Astrocyte (in vitro differentiated cells and primary cell): ENCODE data around the gene RD3L. TPM values are rescaled to one million over a fixed set of nuclear protein-coding genes. Genes with fewer than 3 reads are reported as not detected.

ENCODE experiments used
- DNase-seq: peaks from one replicate; pipeline ENCODE4 v3.0.0-alpha.2; 2010; ENCODE audit warnings: low read depth
- FAIRE-seq: peaks from 2 replicates; lab custom pipeline; 2011; peaks lifted over from hg19 to GRCh38; lab: Jason Lieb, UNC
- H2AFZ ChIP-seq: 2 replicates; pipeline ENCODE4 v1.6.0; 2012; ENCODE audit warnings: low read depth, low read length, inconsistent platforms
- H3K27ac ChIP-seq: 2 replicates; pipeline ENCODE4 v1.5.1; 2011; ENCODE audit warnings: low read depth, low read length, inconsistent platforms
- H3K27me3 ChIP-seq: 2 replicates; pipeline ENCODE4 v1.6.0; 2011; ENCODE audit warnings: low read length, inconsistent platforms; ENCODE audit not compliant: insufficient read depth
- H3K36me3 ChIP-seq: 2 replicates; pipeline ENCODE4 v1.5.1; 2011; ENCODE audit warnings: low read length, inconsistent platforms; ENCODE audit not compliant: insufficient read depth
- H3K4me1 ChIP-seq: 2 replicates; pipeline ENCODE4 v1.5.1; 2011; ENCODE audit warnings: low read length, inconsistent platforms; ENCODE audit not compliant: insufficient read depth
- H3K4me2 ChIP-seq: 2 replicates; pipeline ENCODE4 v1.6.0; 2012; ENCODE audit warnings: low read length, inconsistent platforms
- H3K4me3 ChIP-seq: 2 replicates; pipeline ENCODE4 v1.5.1; 2011; ENCODE audit warnings: low read depth, mild to moderate bottlenecking, low read length, inconsistent platforms; ENCODE audit not compliant: insufficient read depth
- H3K79me2 ChIP-seq: 2 replicates; pipeline ENCODE4 v1.6.0; 2012; ENCODE audit warnings: mild to moderate bottlenecking, low read length, inconsistent platforms; ENCODE audit not compliant: insufficient read depth
- H3K9ac ChIP-seq: 2 replicates; pipeline ENCODE4 v1.6.0; 2012; ENCODE audit warnings: mild to moderate bottlenecking, low read length, inconsistent platforms
- H3K9me3 ChIP-seq: 2 replicates; pipeline ENCODE4 v1.5.1; 2012; ENCODE audit warnings: low read depth, mild to moderate bottlenecking, low read length, inconsistent platforms; ENCODE audit not compliant: insufficient read depth
- H4K20me1 ChIP-seq: 2 replicates; pipeline ENCODE4 v1.6.0; 2012; ENCODE audit warnings: low read length, inconsistent platforms; ENCODE audit not compliant: insufficient read depth
- H3K27ac Mint-ChIP-seq: one replicate; pipeline ENCODE4 v1.8.0; 2021; ENCODE audit warnings: mild to moderate bottlenecking, mixed read lengths; ENCODE audit not compliant: unreplicated experiment
- H3K27me3 Mint-ChIP-seq: one replicate; pipeline ENCODE4 v1.8.0; 2021; ENCODE audit warnings: low read depth, mixed read lengths; ENCODE audit not compliant: unreplicated experiment
- H3K36me3 Mint-ChIP-seq: one replicate; pipeline ENCODE4 v1.8.0; 2021; ENCODE audit warnings: low read depth, mixed read lengths; ENCODE audit not compliant: unreplicated experiment
- H3K4me1 Mint-ChIP-seq: one replicate; pipeline ENCODE4 v1.8.0; 2021; ENCODE audit warnings: low read depth, mixed read lengths; ENCODE audit not compliant: unreplicated experiment
- H3K4me3 Mint-ChIP-seq: one replicate; pipeline ENCODE4 v1.8.0; 2021; ENCODE audit warnings: mild to moderate bottlenecking, moderate library complexity, mixed read lengths; ENCODE audit not compliant: unreplicated experiment
- H3K9me3 Mint-ChIP-seq: one replicate; pipeline ENCODE4 v1.8.0; 2021; ENCODE audit warnings: mild to moderate bottlenecking, mixed read lengths; ENCODE audit not compliant: unreplicated experiment
- EZH2 ChIP-seq: IDR thresholded peaks from 2 replicates; pipeline ENCODE4 v1.6.1; 2012; ENCODE audit warnings: mild to moderate bottlenecking, low read length, inconsistent platforms; ENCODE audit not compliant: insufficient read depth
- total RNA-seq: library from RNA; stranded (reverse); gene quantifications from 2 replicates; pipeline ENCODE4 v1.2.1, GENCODE V29; 2021
- TF ChIP-seq, protein P1 (sequence below): IDR thresholded peaks from 2 replicates; pipeline ENCODE4 v1.5.1; 2011; ENCODE audit warnings: low read depth, mild to moderate bottlenecking, inconsistent platforms, low read length, moderate library complexity; ENCODE audit not compliant: insufficient read depth

The RD3L gene
- total RNA-seq, 1 donor from 2014 or later, result not detected

DNA sequence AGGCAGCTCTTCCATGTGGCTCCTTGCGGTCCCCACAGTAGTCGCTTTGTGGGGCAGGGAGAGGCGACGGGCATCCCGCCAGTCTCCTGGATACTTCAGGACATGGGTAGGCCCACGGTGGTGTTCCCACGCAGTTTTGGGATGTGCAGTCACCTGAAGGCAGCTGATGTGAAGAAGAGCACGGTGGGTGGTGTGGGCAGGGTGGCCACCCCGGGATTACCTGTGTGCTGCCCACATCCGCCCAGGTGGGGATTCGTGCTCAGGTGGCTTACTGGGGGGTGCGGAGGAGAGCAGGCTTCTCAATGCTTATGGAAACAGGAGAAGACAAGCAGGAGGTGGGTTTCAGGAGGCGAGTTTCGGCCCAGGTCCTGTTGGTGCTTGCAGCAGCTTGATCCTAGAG, 42.5 kb downstream of the RD3L start:
- no peaks in the 10 kb centered on the region for H3K79me2 ChIP-seq

DNA sequence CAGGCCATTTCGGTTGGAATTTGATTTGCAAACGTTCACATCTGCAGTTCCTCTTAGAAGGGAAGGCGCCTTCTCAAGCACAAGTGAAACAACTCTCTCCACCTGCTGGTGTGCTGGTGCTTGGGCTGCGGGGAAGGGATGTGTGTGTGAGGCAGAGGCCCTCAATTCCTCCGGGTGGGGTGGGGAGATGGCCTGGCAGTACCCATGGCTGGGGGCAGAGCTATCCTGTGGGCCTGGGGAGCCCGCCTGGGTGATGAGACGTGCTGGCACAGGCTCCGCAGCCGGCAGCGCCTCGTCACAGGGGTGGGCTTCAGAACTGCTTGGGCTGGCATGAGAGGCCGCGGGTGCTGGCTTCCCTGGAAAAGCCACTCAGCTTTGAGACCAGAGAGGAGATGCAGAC, 43.0 kb downstream of the RD3L start:
- TF ChIP-seq EZH2, result no peak
- TF ChIP-seq, protein P1, sequence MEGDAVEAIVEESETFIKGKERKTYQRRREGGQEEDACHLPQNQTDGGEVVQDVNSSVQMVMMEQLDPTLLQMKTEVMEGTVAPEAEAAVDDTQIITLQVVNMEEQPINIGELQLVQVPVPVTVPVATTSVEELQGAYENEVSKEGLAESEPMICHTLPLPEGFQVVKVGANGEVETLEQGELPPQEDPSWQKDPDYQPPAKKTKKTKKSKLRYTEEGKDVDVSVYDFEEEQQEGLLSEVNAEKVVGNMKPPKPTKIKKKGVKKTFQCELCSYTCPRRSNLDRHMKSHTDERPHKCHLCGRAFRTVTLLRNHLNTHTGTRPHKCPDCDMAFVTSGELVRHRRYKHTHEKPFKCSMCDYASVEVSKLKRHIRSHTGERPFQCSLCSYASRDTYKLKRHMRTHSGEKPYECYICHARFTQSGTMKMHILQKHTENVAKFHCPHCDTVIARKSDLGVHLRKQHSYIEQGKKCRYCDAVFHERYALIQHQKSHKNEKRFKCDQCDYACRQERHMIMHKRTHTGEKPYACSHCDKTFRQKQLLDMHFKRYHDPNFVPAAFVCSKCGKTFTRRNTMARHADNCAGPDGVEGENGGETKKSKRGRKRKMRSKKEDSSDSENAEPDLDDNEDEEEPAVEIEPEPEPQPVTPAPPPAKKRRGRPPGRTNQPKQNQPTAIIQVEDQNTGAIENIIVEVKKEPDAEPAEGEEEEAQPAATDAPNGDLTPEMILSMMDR, result no peak
- Mint-ChIP-seq H3K9me3 (peaks cover 7% of the 10 kb centered on the region), H3K27me3 (peaks cover 22% of the 10 kb centered on the region), H3K27ac (no peak overlapping the region), H3K36me3 (peaks cover 11% of the 10 kb centered on the region), H3K4me1 (no peaks in the 10 kb centered on the region), H3K4me3 (no peak overlapping the region)
- Histone ChIP-seq H3K9me3 (peaks cover 5% of the 10 kb centered on the region), H2AFZ (no peak overlapping the region), H3K4me2 (no peak overlapping the region), H4K20me1 (no peaks in the 10 kb centered on the region), H3K9ac (no peak overlapping the region), H3K27ac (no peak overlapping the region), H3K79me2 (no peaks in the 10 kb centered on the region), H3K36me3 (no peaks in the 10 kb centered on the region), H3K4me3 (no peak overlapping the region), H3K4me1 (no peaks in the 10 kb centered on the region), H3K27me3 (no peaks in the 10 kb centered on the region)
- DNase-seq (no peak), FAIRE-seq (no peak)

More for the DNA sequence above, 42.5 kb downstream of the RD3L start:
- TF ChIP-seq EZH2, result no peak
- no peak overlapping the region for H3K4me2 ChIP-seq
- DNase-seq (no peak), FAIRE-seq (no peak)
- no peak overlapping the region for H3K4me3 ChIP-seq
- H3K9ac ChIP-seq, result no peak overlapping the region
- H3K27me3 ChIP-seq, result no peaks in the 10 kb centered on the region
- H3K4me3 Mint-ChIP-seq, result no peak overlapping the region
- H3K36me3 ChIP-seq, result no peaks in the 10 kb centered on the region
- peaks cover 22% of the 10 kb centered on the region for H3K27me3 Mint-ChIP-seq
- H3K9me3 Mint-ChIP-seq, result peaks cover 7% of the 10 kb centered on the region
- peaks cover 11% of the 10 kb centered on the region for H3K36me3 Mint-ChIP-seq
- H3K4me1 ChIP-seq, result no peaks in the 10 kb centered on the region
- H2AFZ ChIP-seq, result no peak overlapping the region
- no peaks in the 10 kb centered on the region for H3K4me1 Mint-ChIP-seq
- no peak overlapping the region for H3K27ac ChIP-seq
- H4K20me1 ChIP-seq, result no peaks in the 10 kb centered on the region
- H3K27ac Mint-ChIP-seq, result no peak overlapping the region
- H3K9me3 ChIP-seq, result peaks cover 5% of the 10 kb centered on the region

DNA sequence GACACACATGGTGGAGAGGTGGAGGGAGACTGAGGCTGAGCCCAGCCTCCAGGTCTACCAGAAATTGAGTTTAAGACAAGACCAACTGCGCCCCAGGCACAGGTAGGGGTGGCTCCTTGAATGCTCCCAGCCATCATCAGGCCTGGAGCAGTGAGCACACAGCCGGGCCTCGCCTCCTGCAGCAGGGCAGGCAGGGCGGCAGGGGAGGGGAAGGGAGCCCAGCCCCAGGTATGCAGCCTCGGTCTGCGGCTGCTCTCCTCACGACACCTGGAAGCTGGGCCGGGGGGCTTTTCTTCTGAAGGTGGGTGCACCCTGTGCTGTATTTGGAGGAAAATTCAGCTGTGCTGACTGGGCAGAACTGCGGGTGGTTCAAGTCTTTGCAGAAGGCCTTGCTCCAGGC, 43.6 kb downstream of the RD3L start:
- H3K9me3 Mint-ChIP-seq, result peaks cover 7% of the 10 kb centered on the region
- no peak for FAIRE-seq
- H2AFZ ChIP-seq, result no peak overlapping the region

More for the DNA sequence above, 43.6 kb downstream of the RD3L start:
- no peaks in the 10 kb centered on the region for H3K27me3 ChIP-seq
- no peak overlapping the region for H3K4me3 Mint-ChIP-seq
- peaks cover 5% of the 10 kb centered on the region for H3K9me3 ChIP-seq
- H3K27ac Mint-ChIP-seq, result no peak overlapping the region
- peaks cover 22% of the 10 kb centered on the region for H3K27me3 Mint-ChIP-seq
- H3K9ac ChIP-seq, result no peak overlapping the region
- no peak overlapping the region for H3K27ac ChIP-seq
- no peak overlapping the region for H3K4me3 ChIP-seq
- no peaks in the 10 kb centered on the region for H3K4me1 ChIP-seq
- no peaks in the 10 kb centered on the region for H3K4me1 Mint-ChIP-seq
- no peaks in the 10 kb centered on the region for H4K20me1 ChIP-seq
- DNase-seq, result no peak
- TF ChIP-seq, protein P1, result no peak
- TF ChIP-seq EZH2, result no peak
- no peaks in the 10 kb centered on the region for H3K36me3 ChIP-seq
- no peak overlapping the region for H3K4me2 ChIP-seq
- peaks cover 11% of the 10 kb centered on the region for H3K36me3 Mint-ChIP-seq
- no peaks in the 10 kb centered on the region for H3K79me2 ChIP-seq
